Activated CD8-positive, alpha-beta T cell treated with anti-CD3 and anti-CD28 coated beads for 36 hours (primary cell): ENCODE data around the gene PCA3. TPM values are rescaled to one million over a fixed set of nuclear protein-coding genes. Genes with fewer than 3 reads are reported as not detected.

Experiments
- ATAC-seq: fragments of 200-7000 bp; cut with Tn5 transposase; one replicate; pipeline ENCODE4 v1.10.0; 2021; ENCODE audit warnings: mild to moderate bottlenecking, moderate library complexity
- CTCF ChIA-PET: fragments of 350-600 bp; sonication (Branson Sonifier 250); formaldehyde crosslinking; loops from one replicate; lab custom pipeline; 2021; ENCODE audit warnings: antibody characterized with exemption; lab: Charles Lee
- POLR2A ChIA-PET: fragments of 350-600 bp; sonication (Branson Sonifier 250); formaldehyde crosslinking; loops from one replicate; lab custom pipeline; 2021; ENCODE audit warnings: antibody characterized with exemption; lab: Charles Lee
- DNase-seq: peaks from one replicate; pipeline ENCODE4 v3.0.0-alpha.2; 2020
- H3K27ac Mint-ChIP-seq: one replicate; pipeline ENCODE4 v1.8.0; 2021; ENCODE audit warnings: mild to moderate bottlenecking, mixed read lengths
- H3K27me3 Mint-ChIP-seq: one replicate; pipeline ENCODE4 v1.8.0; 2021; ENCODE audit warnings: mixed read lengths
- H3K36me3 Mint-ChIP-seq: one replicate; pipeline ENCODE4 v1.8.0; 2021; ENCODE audit warnings: low read depth, mixed read lengths
- H3K4me1 Mint-ChIP-seq: one replicate; pipeline ENCODE4 v1.8.0; 2021; ENCODE audit warnings: low read depth, mixed read lengths
- H3K4me3 Mint-ChIP-seq: one replicate; pipeline ENCODE4 v1.8.0; 2021; ENCODE audit warnings: mild to moderate bottlenecking, moderate library complexity, mixed read lengths
- H3K9me3 Mint-ChIP-seq: one replicate; pipeline ENCODE4 v1.8.0; 2021; ENCODE audit warnings: mixed read lengths
- CTCF ChIP-seq: fragments of 200-600 bp; IDR thresholded peaks from one replicate; pipeline ENCODE4 v1.8.0; 2022; ENCODE audit warnings: antibody characterized with exemption, mild to moderate bottlenecking
- intact Hi-C: fragments of 100-400 bp; cut with micrococcal nuclease; formaldehyde crosslinking; loops from one replicate; pipeline ENCODE4 v1.10.0; 2022
- total RNA-seq, 2 experiments: library from RNA; stranded (reverse); gene quantifications; one replicate each; pipeline ENCODE4 v1.2.3, GENCODE V29; 2021

PCA3 gene
- total RNA-seq, 2 experiments from 2014 or later = not detected

- CTCF ChIA-PET = no interaction called here
- POLR2A ChIA-PET = interaction anchor here (0.6 kb wide), 1 partner anchor 30 kb away, joined by 3 read pairs; no protein-coding TSS in a partner anchor
Measured at GRCh38 chr9:76789840-76790239, 25.6 kb downstream of the PCA3 start.

GRCh38 chr9:76793784-76794431 is 29.7 kb downstream of the PCA3 start:
- Mint-ChIP-seq H3K27ac (no peak overlapping the region), H3K4me1 (no peaks in the 10 kb centered on the region), H3K4me3 (no peak overlapping the region), H3K27me3 (peaks cover 3% of the 10 kb centered on the region), H3K9me3 (no peaks in the 10 kb centered on the region), H3K36me3 (no peaks in the 10 kb centered on the region)
- no peak for DNase-seq
- intact Hi-C loops = no loop called here
- ATAC-seq = no peak
- ChIA-PET CTCF (no interaction called here), POLR2A (interaction anchor here (0.9 kb wide), 1 partner anchor 16 kb away, joined by 3 read pairs; no protein-coding TSS in a partner anchor)
- TF ChIP-seq CTCF = no peak

More at GRCh38 chr9:76789840-76790239, 25.6 kb downstream of the PCA3 start:
- no peak for TF ChIP-seq CTCF
- DNase-seq (no peak), ATAC-seq (no peak)
- Mint-ChIP-seq H3K27ac (no peak overlapping the region), H3K4me1 (no peaks in the 10 kb centered on the region), H3K27me3 (peaks cover 9% of the 10 kb centered on the region), H3K36me3 (no peaks in the 10 kb centered on the region), H3K9me3 (no peaks in the 10 kb centered on the region), H3K4me3 (no peak overlapping the region)
- intact Hi-C loops = no loop called here

- intact Hi-C loops = no loop called here
- no peak overlapping the region for H3K4me3 Mint-ChIP-seq
- H3K27me3 Mint-ChIP-seq = peaks cover 6% of the 10 kb centered on the region
- no peaks in the 10 kb centered on the region for H3K36me3 Mint-ChIP-seq
- ChIA-PET POLR2A (no interaction called here), CTCF (no interaction called here)
- no peak for ATAC-seq
- no peaks in the 10 kb centered on the region for H3K9me3 Mint-ChIP-seq
- no peak for DNase-seq
- no peak overlapping the region for H3K27ac Mint-ChIP-seq
- H3K4me1 Mint-ChIP-seq = no peaks in the 10 kb centered on the region
- no peak for TF ChIP-seq CTCF
Measured at GRCh38 chr9:76796296-76796695, 32.1 kb downstream of the PCA3 start.

GRCh38 chr9:76798527-76798926 is 34.3 kb downstream of the PCA3 start:
- POLR2A ChIA-PET = no interaction called here
- H3K9me3 Mint-ChIP-seq = no peaks in the 10 kb centered on the region
- H3K4me3 Mint-ChIP-seq = no peak overlapping the region
- H3K4me1 Mint-ChIP-seq = no peaks in the 10 kb centered on the region
- no peak for DNase-seq
- ATAC-seq = no peak
- peaks cover 9% of the 10 kb centered on the region for H3K27me3 Mint-ChIP-seq
- no peaks in the 10 kb centered on the region for H3K36me3 Mint-ChIP-seq
- H3K27ac Mint-ChIP-seq = no peak overlapping the region
- CTCF ChIA-PET = no interaction called here
- intact Hi-C loops = no loop called here
- TF ChIP-seq CTCF = no peak

GRCh38 chr9:76799473-76799872 is 35.2 kb downstream of the PCA3 start:
- TF ChIP-seq CTCF = no peak
- no peaks in the 10 kb centered on the region for H3K36me3 Mint-ChIP-seq
- no peaks in the 10 kb centered on the region for H3K9me3 Mint-ChIP-seq
- H3K4me1 Mint-ChIP-seq = no peaks in the 10 kb centered on the region
- POLR2A ChIA-PET = no interaction called here
- H3K27me3 Mint-ChIP-seq = peaks cover 9% of the 10 kb centered on the region
- ATAC-seq = no peak
- no peak overlapping the region for H3K27ac Mint-ChIP-seq
- intact Hi-C loops = no loop called here
- no peak overlapping the region for H3K4me3 Mint-ChIP-seq
- CTCF ChIA-PET = no interaction called here
- DNase-seq = no peak
